ENCODE results near the gene DIS3L2. TPM values are rescaled to one million over a fixed set of nuclear protein-coding genes. Genes with fewer than 3 reads are reported as not detected.

Gene DIS3L2
- total and polyA plus RNA-seq, 2 of the 4 experiments (the other 2 are of a cell fraction), result 14.7 to 19.2 TPM

GRCh38 chr2:232377841-232378734 lies 416.6 kb downstream of the DIS3L2 start:
- Histone ChIP-seq H2BK20ac (ENCODE audit: low read depth, low read length) (no peak overlapping the region), H2BK15ac (ENCODE audit: low read depth, low read length) (no peak overlapping the region), H3K27ac (ENCODE audit: insufficient read depth, low read length) (no peak overlapping the region), H2AK5ac (ENCODE audit: low read depth, low read length) (no peak overlapping the region), H3K9me3 (ENCODE audit: control insufficient read depth, insufficient read depth, low read length) (no peaks in the 10 kb centered on the region), H3K79me1 (ENCODE audit: low read depth in 1 of 2, low read length in 2 of 2) (no peaks in the 10 kb centered on the region), H3K4me2 (ENCODE audit: low read depth, low read length) (no peak overlapping the region), H3K4me3 (ENCODE audit: insufficient read depth, low read depth, low read length) (no peak overlapping the region), H3K9ac (ENCODE audit: low read depth, low read length) (no peak overlapping the region), H4K20me1 (ENCODE audit: insufficient read depth, low read length) (no peaks in the 10 kb centered on the region), H3K18ac (ENCODE audit: low read depth, low read length) (no peak overlapping the region), H3K4ac (ENCODE audit: low read depth, low read length) (no peak overlapping the region), H2BK120ac (ENCODE audit: low read depth, low read length) (no peak overlapping the region), H3K27me3 (ENCODE audit: control insufficient read depth, insufficient read depth, low read length) (peaks cover 46% of the 10 kb centered on the region), H3K14ac (replicated peaks; ENCODE audit: low read depth, low read length) (no peak overlapping the region), H4K8ac (ENCODE audit: low read depth in 2 of 2, low read length in 2 of 2) (no peak overlapping the region), H4K91ac (ENCODE audit: insufficient read depth, low read depth, low read length) (no peak overlapping the region), H3K23ac (ENCODE audit: low read depth, low read length) (no peak overlapping the region), H4K5ac (ENCODE audit: low read depth, low read length) (no peak overlapping the region), H3K9me1 (ENCODE audit: insufficient read depth, low read length) (no peaks in the 10 kb centered on the region), H2AK9ac (replicated peaks; ENCODE audit: low read depth, low read length, poor library complexity) (no peak overlapping the region), H3K4me1 (ENCODE audit: control insufficient read depth, insufficient read depth, low read length) (no peaks in the 10 kb centered on the region), H3K56ac (ENCODE audit: extremely low read depth, insufficient read depth, low read length) (no peak overlapping the region), H3K36me3 (ENCODE audit: control insufficient read depth, insufficient read depth, low read length) (no peaks in the 10 kb centered on the region), H2AFZ (replicated peaks; ENCODE audit: low read length, poor library complexity) (no peak overlapping the region), H2BK5ac (ENCODE audit: low read depth, low read length, poor library complexity, severe bottlenecking) (no peak overlapping the region)
- ATAC-seq (ENCODE audit: low read depth) (no peak), DNase-seq (no peak)
- dilution Hi-C loops (cut with HindIII; ENCODE audit: low sequenced_read_pairs, unreplicated experiment), result no loop called here
- intact Hi-C loops (cut with micrococcal nuclease), result no loop called here
- CTCF ChIA-PET, result no interaction called here
- in situ Hi-C loops (cut with MboI; ENCODE audit: low sequenced_read_pairs), result no loop called here
- 67% methylated on average over 2 of the region's 17 CpGs; no CpG with 5 or more reads in 1 of the 2 experiments for WGBS, 2 experiments (ENCODE audit: extremely low coverage in 2 of 2, insufficient read length in 1 of 2)
- no TSS peak for BruUV-seq (replicated peaks)
- POLR2A ChIA-PET (ENCODE audit: unreplicated experiment), result no interaction called here
- TF ChIP-seq SMC3 (IDR thresholded peaks at IDR 0.05; ENCODE audit: low read depth, low read length), result no peak
- TF ChIP-seq FOS (IDR thresholded peaks at IDR 0.05; ENCODE audit: low read depth, low read length), result no peak
- no peak for TF ChIP-seq MAZ (IDR thresholded peaks at IDR 0.05; ENCODE audit: borderline replicate concordance, low read depth, low read length)
- TF ChIP-seq CTCF (conservative IDR thresholded peaks at IDR 0.05; ENCODE audit: low read depth, low read length), result no peak
- no peak for TF ChIP-seq RAD21 (IDR thresholded peaks at IDR 0.05; ENCODE audit: low read length)
- no peak for TF ChIP-seq RCOR1 (IDR thresholded peaks at IDR 0.05; ENCODE audit: insufficient replicate concordance, low read length)
- TF ChIP-seq BHLHE40 (IDR thresholded peaks at IDR 0.05; ENCODE audit: low read depth, low read length), result no peak
- TF ChIP-seq CEBPB (IDR thresholded peaks at IDR 0.05; ENCODE audit: low read depth, low read length), result no peak
- TF ChIP-seq USF2 (IDR thresholded peaks at IDR 0.05; ENCODE audit: low read depth, low read length), result no peak
- no peak for TF ChIP-seq RFX5 (IDR thresholded peaks at IDR 0.05; ENCODE audit: low read depth, low read length)
- TF ChIP-seq CHD1 (IDR thresholded peaks at IDR 0.05; ENCODE audit: low read depth, low read length), result no peak
- TF ChIP-seq ELK1 (IDR thresholded peaks at IDR 0.05; ENCODE audit: borderline replicate concordance, low read depth, low read length), result no peak
- TF ChIP-seq MXI1 (IDR thresholded peaks at IDR 0.05; ENCODE audit: borderline replicate concordance, low read depth, low read length), result no peak
- TF ChIP-seq POLR2A (IDR thresholded peaks at IDR 0.05; ENCODE audit: low read depth, low read length), result no peak
- TF ChIP-seq NFE2L2 (IDR thresholded peaks at IDR 0.05; ENCODE audit: low read depth, low read length), result no peak
